ENCODE results near the gene DUOX2. TPM values are rescaled to one million over a fixed set of nuclear protein-coding genes. Genes with fewer than 3 reads are reported as not detected.
"Not testable (repeated sequence)": the region's sequence is repeated elsewhere in the genome, so short reads cannot be mapped to it uniquely, and the experiment has no call there.

DUOX2 gene
- total and polyA plus RNA-seq, 2 donors, result 0.05 to 0.37 TPM

- Histone ChIP-seq H3K36me3 (ENCODE audit: control insufficient read depth in 2 of 2, insufficient read depth in 2 of 2, low read length in 1 of 2) (no peaks in the 10 kb centered on the region), H3K9me3 (ENCODE audit: control insufficient read depth in 2 of 2, insufficient read depth in 1 of 2, low read length in 1 of 2) (no peaks in the 10 kb centered on the region), H3K4me1 (ENCODE audit: control insufficient read depth in 2 of 2, insufficient read depth in 2 of 2, low read length in 2 of 2) (no peaks in the 10 kb centered on the region), H3K27ac (ENCODE audit: low read depth in 1 of 2, low read length in 1 of 2) (no peak overlapping the region), H3K4me3 (ENCODE audit: low read length in 2 of 2) (no peak overlapping the region), H3K27me3 (ENCODE audit: control insufficient read depth in 2 of 2, insufficient read depth in 1 of 2, low read length in 1 of 2) (peaks cover 2 to 7% of the 10 kb centered on the region in 2 donors)
- DNase-seq (ENCODE audit: low read depth in 6 of 9, low spot score in 9 of 9), result no peak
- 95% methylated on average over 10 of the region's 10 CpGs for WGBS
These were observed 24.9 kb downstream of the DUOX2 start for GRCh38 chr15:45088801-45089711.

- 97% methylated on average over 1 of the region's 1 CpG for WGBS
- Histone ChIP-seq H3K36me3 (ENCODE audit: control insufficient read depth in 2 of 2, insufficient read depth in 2 of 2, low read length in 1 of 2) (no peaks in the 10 kb centered on the region), H3K9me3 (ENCODE audit: control insufficient read depth in 2 of 2, insufficient read depth in 1 of 2, low read length in 1 of 2) (no peaks in the 10 kb centered on the region), H3K4me3 (ENCODE audit: low read length in 2 of 2) (no peak overlapping the region), H3K4me1 (ENCODE audit: control insufficient read depth in 2 of 2, insufficient read depth in 2 of 2, low read length in 2 of 2) (no peaks in the 10 kb centered on the region), H3K27ac (ENCODE audit: low read depth in 1 of 2, low read length in 1 of 2) (no peak overlapping the region), H3K27me3 (ENCODE audit: control insufficient read depth in 2 of 2, insufficient read depth in 1 of 2, low read length in 1 of 2) (peaks cover 2 to 7% of the 10 kb centered on the region in 2 donors)
- DNase-seq (ENCODE audit: low read depth in 6 of 9, low spot score in 9 of 9), result no peak
These were observed 26.5 kb downstream of the DUOX2 start for GRCh38 chr15:45087513-45087912.

DNA sequence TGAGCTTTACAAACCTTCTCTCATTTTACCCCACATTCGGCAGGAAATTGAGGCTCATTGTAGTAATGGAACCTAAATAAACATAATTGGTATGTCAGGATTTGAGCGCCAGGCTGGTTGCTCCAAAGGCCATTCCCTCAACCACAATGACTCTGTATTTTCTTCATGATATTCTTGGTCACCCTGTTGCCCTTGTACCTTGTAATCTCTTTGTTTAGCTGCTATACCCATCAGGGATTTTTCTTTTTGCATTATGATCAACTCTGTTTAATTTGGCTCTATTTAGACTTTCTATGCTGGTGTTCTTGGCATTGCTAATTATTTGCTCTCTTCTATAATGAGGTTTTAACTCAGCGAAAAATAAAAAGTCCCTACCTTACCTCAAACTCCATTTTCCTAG lies 29.8 kb downstream of the DUOX2 start:
- H3K4me3 ChIP-seq (ENCODE audit: low read length in 2 of 2), result no peak overlapping the region
- no peaks in the 10 kb centered on the region for H3K36me3 ChIP-seq (ENCODE audit: control insufficient read depth in 2 of 2, insufficient read depth in 2 of 2, low read length in 1 of 2)
- DNase-seq (ENCODE audit: low read depth in 6 of 9, low spot score in 9 of 9), result no peak
- H3K9me3 ChIP-seq (ENCODE audit: control insufficient read depth in 2 of 2, insufficient read depth in 1 of 2, low read length in 1 of 2), result no peaks in the 10 kb centered on the region
- peaks cover 0 to 4% of the 10 kb centered on the region in 2 donors for H3K27me3 ChIP-seq (ENCODE audit: control insufficient read depth in 2 of 2, insufficient read depth in 1 of 2, low read length in 1 of 2)
- H3K4me1 ChIP-seq (ENCODE audit: control insufficient read depth in 2 of 2, insufficient read depth in 2 of 2, low read length in 2 of 2), result no peaks in the 10 kb centered on the region
- no peak overlapping the region for H3K27ac ChIP-seq (ENCODE audit: low read depth in 1 of 2, low read length in 1 of 2)
- 86% methylated on average over 3 of the region's 3 CpGs for WGBS

DNA sequence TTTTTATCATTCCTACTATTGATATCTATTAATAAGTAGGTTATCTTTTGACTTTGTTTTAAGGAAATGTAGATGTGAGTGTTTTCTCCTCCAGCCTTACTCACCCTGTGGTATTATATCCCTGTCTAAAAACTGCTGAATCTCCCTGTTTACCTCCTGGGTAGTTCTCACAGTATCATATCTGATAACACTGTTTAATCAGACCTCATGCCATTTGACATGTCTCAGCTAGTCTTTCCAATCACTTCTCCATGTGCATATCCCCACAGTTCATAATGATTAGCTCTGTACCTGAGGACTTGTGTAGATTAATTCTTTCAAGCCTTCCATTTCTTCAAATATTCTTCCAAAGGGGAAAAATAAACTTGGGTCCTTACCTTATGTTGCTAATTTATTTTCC lies 30.7 kb downstream of the DUOX2 start:
- H3K27me3 ChIP-seq (ENCODE audit: control insufficient read depth in 2 of 2, insufficient read depth in 1 of 2, low read length in 1 of 2), result no peaks in the 10 kb centered on the region
- H3K4me3 ChIP-seq (ENCODE audit: low read length in 2 of 2), result no peak overlapping the region
- H3K36me3 ChIP-seq (ENCODE audit: control insufficient read depth in 2 of 2, insufficient read depth in 2 of 2, low read length in 1 of 2), result no peaks in the 10 kb centered on the region
- H3K9me3 ChIP-seq (ENCODE audit: control insufficient read depth in 2 of 2, insufficient read depth in 1 of 2, low read length in 1 of 2), result no peaks in the 10 kb centered on the region
- no peak overlapping the region for H3K27ac ChIP-seq (ENCODE audit: low read depth in 1 of 2, low read length in 1 of 2)
- no peak for DNase-seq (ENCODE audit: low read depth in 6 of 9, low spot score in 9 of 9)
- no peaks in the 10 kb centered on the region for H3K4me1 ChIP-seq (ENCODE audit: control insufficient read depth in 2 of 2, insufficient read depth in 2 of 2, low read length in 2 of 2)

DNA sequence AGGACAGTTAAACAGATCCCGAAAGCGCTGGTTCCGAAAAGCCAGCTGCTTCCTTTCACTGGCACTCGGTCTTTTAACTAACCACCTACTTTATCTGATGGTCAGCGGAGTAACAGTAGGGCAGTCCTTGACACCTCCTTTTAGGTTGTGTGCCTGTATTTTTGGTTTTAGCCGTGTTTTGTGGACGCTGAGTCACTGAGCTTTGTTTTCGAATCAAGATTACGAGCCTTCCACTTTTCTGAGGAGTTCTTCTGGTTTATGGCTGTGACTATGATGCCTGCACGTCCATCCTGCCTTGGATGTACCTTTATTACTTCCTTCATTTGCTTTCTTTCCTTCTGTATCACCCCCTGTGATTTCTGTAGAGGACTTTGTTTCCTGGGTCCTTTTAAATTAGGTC lies 31.6 kb downstream of the DUOX2 start:
- H3K9me3 ChIP-seq (ENCODE audit: control insufficient read depth in 2 of 2, insufficient read depth in 1 of 2, low read length in 1 of 2); DNase-seq (ENCODE audit: low read depth in 6 of 9, low spot score in 9 of 9): not testable (repeated sequence)
- 85% methylated on average over 10 of the region's 10 CpGs for WGBS

DNA sequence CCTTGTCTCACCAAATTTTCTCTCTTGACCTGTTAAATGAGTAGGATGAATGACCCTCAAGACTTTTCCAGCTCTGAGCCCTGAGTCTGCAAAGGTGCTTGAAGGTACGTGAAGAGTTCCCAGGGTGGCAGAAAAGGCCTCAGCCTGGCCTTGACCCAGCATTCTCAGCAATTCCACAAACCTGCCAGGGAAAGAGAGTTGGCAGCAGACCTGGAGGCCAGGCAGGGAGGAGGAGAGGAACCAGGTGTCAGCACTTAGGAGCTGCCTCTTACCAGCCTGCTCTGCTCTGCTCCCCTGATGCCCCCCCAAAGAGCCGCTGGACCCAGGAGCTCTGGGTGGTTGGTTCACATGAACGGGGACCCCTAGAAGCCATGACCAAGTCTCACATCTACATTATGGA lies 33.4 kb downstream of the DUOX2 start:
- not testable (repeated sequence) for H3K27me3 ChIP-seq (ENCODE audit: control insufficient read depth in 2 of 2, insufficient read depth in 1 of 2, low read length in 1 of 2); H3K27ac ChIP-seq (ENCODE audit: low read depth in 1 of 2, low read length in 1 of 2); DNase-seq (ENCODE audit: low read depth in 6 of 9, low spot score in 9 of 9); H3K36me3 ChIP-seq (ENCODE audit: control insufficient read depth in 2 of 2, insufficient read depth in 2 of 2, low read length in 1 of 2); H3K4me1 ChIP-seq (ENCODE audit: control insufficient read depth in 2 of 2, insufficient read depth in 2 of 2, low read length in 2 of 2); H3K4me3 ChIP-seq (ENCODE audit: low read length in 2 of 2); H3K9me3 ChIP-seq (ENCODE audit: control insufficient read depth in 2 of 2, insufficient read depth in 1 of 2, low read length in 1 of 2)
- 97% methylated on average over 2 of the region's 3 CpGs for WGBS

More for the DNA sequence above, 31.6 kb downstream of the DUOX2 start:
- not testable (repeated sequence) for H3K27me3 ChIP-seq (ENCODE audit: control insufficient read depth in 2 of 2, insufficient read depth in 1 of 2, low read length in 1 of 2); H3K4me1 ChIP-seq (ENCODE audit: control insufficient read depth in 2 of 2, insufficient read depth in 2 of 2, low read length in 2 of 2); H3K27ac ChIP-seq (ENCODE audit: low read depth in 1 of 2, low read length in 1 of 2); H3K4me3 ChIP-seq (ENCODE audit: low read length in 2 of 2); H3K36me3 ChIP-seq (ENCODE audit: control insufficient read depth in 2 of 2, insufficient read depth in 2 of 2, low read length in 1 of 2)

DNA sequence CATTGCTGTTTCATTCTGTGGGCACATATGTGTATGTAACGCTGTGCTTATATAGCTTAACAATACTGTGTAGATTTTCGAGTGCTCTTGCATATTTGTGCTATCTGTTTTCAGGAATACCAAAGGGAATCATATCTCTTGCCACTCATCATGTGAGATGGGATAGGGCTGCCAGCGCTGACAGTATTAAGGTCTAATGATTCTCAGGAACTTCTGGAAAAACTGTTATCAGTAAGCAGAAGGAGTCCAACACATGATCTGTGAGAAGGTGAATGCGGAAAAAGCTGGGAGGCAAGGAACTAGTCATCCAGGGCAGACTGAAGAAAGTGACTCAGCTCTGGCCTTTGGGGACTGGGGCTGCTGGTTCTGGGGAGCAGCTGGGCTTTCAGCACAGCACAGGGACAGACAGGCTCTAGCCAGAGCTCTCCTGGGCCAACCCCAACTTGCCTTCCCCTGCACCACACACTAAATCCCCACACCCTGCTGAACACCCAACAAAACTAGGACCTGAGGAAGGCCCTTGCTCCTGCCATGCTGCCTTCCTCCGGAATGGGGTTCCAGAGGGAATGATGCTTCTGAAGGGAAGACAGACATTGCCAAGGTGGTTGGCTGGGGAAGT lies 34.2 kb downstream of the DUOX2 start:
- not testable (repeated sequence) for H3K36me3 ChIP-seq (ENCODE audit: control insufficient read depth in 2 of 2, insufficient read depth in 2 of 2, low read length in 1 of 2); H3K9me3 ChIP-seq (ENCODE audit: control insufficient read depth in 2 of 2, insufficient read depth in 1 of 2, low read length in 1 of 2); H3K4me1 ChIP-seq (ENCODE audit: control insufficient read depth in 2 of 2, insufficient read depth in 2 of 2, low read length in 2 of 2); H3K4me3 ChIP-seq (ENCODE audit: low read length in 2 of 2); DNase-seq (ENCODE audit: low read depth in 6 of 9, low spot score in 9 of 9); H3K27ac ChIP-seq (ENCODE audit: low read depth in 1 of 2, low read length in 1 of 2); H3K27me3 ChIP-seq (ENCODE audit: control insufficient read depth in 2 of 2, insufficient read depth in 1 of 2, low read length in 1 of 2)
- WGBS, result 92% methylated on average over 5 of the region's 5 CpGs

DNA sequence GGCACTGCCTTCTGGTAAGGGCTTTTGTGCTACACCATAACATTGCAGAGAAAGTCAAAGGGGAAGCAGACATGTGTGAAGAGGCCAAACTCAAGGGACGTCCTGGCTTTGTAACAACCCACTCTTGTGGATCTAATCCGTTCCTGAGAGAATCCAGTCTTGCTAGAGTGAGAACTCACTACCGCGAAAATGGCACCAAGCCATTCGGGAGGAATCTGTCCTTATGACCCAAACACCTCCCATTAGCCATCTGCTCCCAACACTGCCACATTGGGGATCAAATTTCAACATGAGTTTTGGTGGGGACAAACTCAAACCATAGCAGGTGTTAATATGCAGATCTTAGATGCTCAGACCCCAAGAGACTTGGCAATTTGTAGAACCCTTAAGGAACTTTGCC lies 34.8 kb downstream of the DUOX2 start:
- H3K9me3 ChIP-seq (ENCODE audit: control insufficient read depth in 2 of 2, insufficient read depth in 1 of 2, low read length in 1 of 2); H3K4me3 ChIP-seq (ENCODE audit: low read length in 2 of 2); DNase-seq (ENCODE audit: low read depth in 6 of 9, low spot score in 9 of 9); H3K27ac ChIP-seq (ENCODE audit: low read depth in 1 of 2, low read length in 1 of 2); H3K27me3 ChIP-seq (ENCODE audit: control insufficient read depth in 2 of 2, insufficient read depth in 1 of 2, low read length in 1 of 2); H3K4me1 ChIP-seq (ENCODE audit: control insufficient read depth in 2 of 2, insufficient read depth in 2 of 2, low read length in 2 of 2); H3K36me3 ChIP-seq (ENCODE audit: control insufficient read depth in 2 of 2, insufficient read depth in 2 of 2, low read length in 1 of 2): not testable (repeated sequence)
- 91% methylated on average over 5 of the region's 5 CpGs for WGBS

- not testable (repeated sequence) for H3K27me3 ChIP-seq (ENCODE audit: control insufficient read depth in 2 of 2, insufficient read depth in 1 of 2, low read length in 1 of 2); H3K4me1 ChIP-seq (ENCODE audit: control insufficient read depth in 2 of 2, insufficient read depth in 2 of 2, low read length in 2 of 2); H3K27ac ChIP-seq (ENCODE audit: low read depth in 1 of 2, low read length in 1 of 2); DNase-seq (ENCODE audit: low read depth in 6 of 9, low spot score in 9 of 9); H3K9me3 ChIP-seq (ENCODE audit: control insufficient read depth in 2 of 2, insufficient read depth in 1 of 2, low read length in 1 of 2); H3K4me3 ChIP-seq (ENCODE audit: low read length in 2 of 2); H3K36me3 ChIP-seq (ENCODE audit: control insufficient read depth in 2 of 2, insufficient read depth in 2 of 2, low read length in 1 of 2)
- WGBS, result 95% methylated on average over 2 of the region's 2 CpGs
These were observed 36.6 kb downstream of the DUOX2 start for GRCh38 chr15:45077391-45077790.
